ENCODE measurements around the gene HTRA1. TPM values are rescaled to one million over a fixed set of nuclear protein-coding genes. Genes with fewer than 3 reads are reported as not detected.

HTRA1 gene
- total and polyA plus RNA-seq, 7 donors = 11.4 to 30.8 (median 11.8) TPM

DNA sequence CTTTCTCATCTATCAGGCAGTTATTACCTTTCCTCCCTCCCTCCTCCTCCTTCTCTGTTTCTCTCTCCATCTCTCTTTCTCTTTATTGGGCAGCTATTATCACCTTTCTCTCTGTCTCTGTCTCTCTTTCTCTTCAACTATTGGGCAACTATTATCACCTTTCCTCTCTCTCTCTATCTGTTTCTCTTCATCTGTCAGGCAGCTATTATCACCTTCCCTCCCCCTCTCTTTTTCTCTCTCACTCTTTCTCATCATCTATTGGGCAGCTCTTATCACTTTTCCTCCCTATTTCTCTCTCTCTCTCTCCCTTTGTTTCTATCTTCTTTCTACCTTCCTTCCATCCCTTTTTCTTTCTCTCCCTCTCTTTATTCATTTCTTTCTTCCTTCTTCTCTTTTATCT is 100.4 kb downstream of the HTRA1 start:
- H3K27me3 ChIP-seq (ENCODE audit: insufficient read depth in 3 of 3, low read length in 2 of 3) = peaks cover 0 to 21% (median 5%) of the 10 kb centered on the region in 3 donors
- H3K9me3 ChIP-seq = no peaks in the 10 kb centered on the region
- intact Hi-C loops (cut with DNase I) = loop anchor here (5.0 to 10.0 kb wide), 4 partner anchors 94 to 217 kb away; partner anchors contain the start of gene HTRA1 (in 1 of the 2)
- no peak overlapping the region for H3K27ac ChIP-seq
- H3K36me3 ChIP-seq (ENCODE audit: insufficient read depth in 1 of 2, low read depth in 1 of 2) = no peaks in the 10 kb centered on the region
- no peaks in the 10 kb centered on the region for H3K4me1 ChIP-seq
- DNase-seq = no peak
- TF ChIP-seq, protein P1, sequence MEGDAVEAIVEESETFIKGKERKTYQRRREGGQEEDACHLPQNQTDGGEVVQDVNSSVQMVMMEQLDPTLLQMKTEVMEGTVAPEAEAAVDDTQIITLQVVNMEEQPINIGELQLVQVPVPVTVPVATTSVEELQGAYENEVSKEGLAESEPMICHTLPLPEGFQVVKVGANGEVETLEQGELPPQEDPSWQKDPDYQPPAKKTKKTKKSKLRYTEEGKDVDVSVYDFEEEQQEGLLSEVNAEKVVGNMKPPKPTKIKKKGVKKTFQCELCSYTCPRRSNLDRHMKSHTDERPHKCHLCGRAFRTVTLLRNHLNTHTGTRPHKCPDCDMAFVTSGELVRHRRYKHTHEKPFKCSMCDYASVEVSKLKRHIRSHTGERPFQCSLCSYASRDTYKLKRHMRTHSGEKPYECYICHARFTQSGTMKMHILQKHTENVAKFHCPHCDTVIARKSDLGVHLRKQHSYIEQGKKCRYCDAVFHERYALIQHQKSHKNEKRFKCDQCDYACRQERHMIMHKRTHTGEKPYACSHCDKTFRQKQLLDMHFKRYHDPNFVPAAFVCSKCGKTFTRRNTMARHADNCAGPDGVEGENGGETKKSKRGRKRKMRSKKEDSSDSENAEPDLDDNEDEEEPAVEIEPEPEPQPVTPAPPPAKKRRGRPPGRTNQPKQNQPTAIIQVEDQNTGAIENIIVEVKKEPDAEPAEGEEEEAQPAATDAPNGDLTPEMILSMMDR (IDR thresholded peaks at IDR 0.05) = no peak
- H3K4me3 ChIP-seq = no peak overlapping the region
- ATAC-seq = no peak

Other genes starting within 250 kb of the HTRA1 start
- gene BTBD16, start 190.3 kb upstream of the HTRA1 start, total RNA-seq = under 1 TPM in 2 of 4 donors, not detected in 2; 0.32 to 0.58 TPM
- gene BTBD16, start 190.3 kb upstream of the HTRA1 start, polyA plus RNA-seq = under 1 TPM in 1 of 3 donors, not detected in 2; 0.14 TPM
- 10 to 100 TPM; 41.2 to 64.9 (median 57.4) TPM for gene PLEKHA1, start 86.8 kb upstream of the HTRA1 start, total RNA-seq
- gene PLEKHA1, start 86.8 kb upstream of the HTRA1 start, polyA plus RNA-seq = 10 to 100 TPM; 29.5 to 75.3 (median 36.2) TPM
- gene ARMS2, start 6.9 kb upstream of the HTRA1 start, total RNA-seq = not detected
- under 1 TPM in 1 of 3 donors, not detected in 2; 0.47 TPM for gene ARMS2, start 6.9 kb upstream of the HTRA1 start, polyA plus RNA-seq
- under 1 TPM; 0.07 to 0.43 (median 0.28) TPM for gene DMBT1, start 99.2 kb downstream of the HTRA1 start, total RNA-seq
- gene DMBT1, start 99.2 kb downstream of the HTRA1 start, polyA plus RNA-seq = under 1 TPM; 0.03 to 0.25 (median 0.04) TPM
- gene C10orf120, start 238.3 kb downstream of the HTRA1 start, total RNA-seq = not detected
- not detected for gene C10orf120, start 238.3 kb downstream of the HTRA1 start, polyA plus RNA-seq

Measured in psoas muscle (tissue), 8 donors.